NCI-H2107 treated with DMSO at 0.1 percent for 48 hours (cell line): ENCODE results near the gene FAM149B1.
"Not testable (repeated sequence)": the region's sequence is repeated elsewhere in the genome, so short reads cannot be mapped to it uniquely, and the experiment has no call there.

ENCODE experiments used
- DNase-seq: peaks from one replicate; lab custom pipeline; 2025; ENCODE audit not compliant: unreplicated experiment; lab: John Stamatoyannopoulos, UW

FAM149B1 gene

DNA sequence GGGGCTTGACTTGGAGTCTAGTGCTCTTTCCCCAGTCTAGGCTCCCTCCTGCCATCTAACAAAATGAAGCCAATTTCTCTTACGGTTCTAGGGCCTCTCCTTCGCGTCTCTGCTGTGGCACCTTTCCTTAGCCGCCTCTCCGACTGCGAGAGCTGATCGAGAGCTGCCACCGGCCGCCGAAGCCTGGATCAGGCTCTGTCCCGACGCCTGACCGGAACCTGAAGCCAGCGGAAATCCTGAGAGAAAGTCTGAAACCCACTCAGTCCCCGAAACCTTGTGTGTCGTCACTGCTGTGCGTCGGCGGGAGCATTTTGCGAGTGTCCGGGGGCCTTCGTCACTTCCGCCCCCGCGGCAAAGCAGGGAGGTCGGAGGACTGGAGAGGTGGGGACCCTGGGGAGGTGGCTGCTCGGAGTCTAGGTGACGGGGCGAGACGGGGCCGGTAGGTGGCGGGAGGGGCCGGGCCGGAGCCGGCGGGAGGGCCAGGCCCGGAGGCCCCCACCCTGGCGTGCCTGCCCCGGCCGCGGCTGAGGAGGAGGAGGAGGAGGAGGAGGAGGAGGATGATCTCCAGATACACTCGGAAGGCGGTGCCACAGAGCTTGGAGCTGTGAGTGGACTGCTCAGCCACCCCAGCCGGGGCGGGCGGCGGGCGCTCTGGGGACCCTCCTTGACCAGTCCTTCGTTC, at the start of gene FAM149B1, which contains the start of gene ECD:
Gene FAM149B1, plus strand, starts transcription at position 337 of the 682 bp plus-strand sequence. Its CDS starts 221 bp downstream, at position 558.
Gene ECD, minus strand, starts transcription at position 226 of the 682 bp plus-strand sequence. CDS start 4,071 bp downstream, outside the sequence.
- peak; percentile 43 for DNase-seq

DNA sequence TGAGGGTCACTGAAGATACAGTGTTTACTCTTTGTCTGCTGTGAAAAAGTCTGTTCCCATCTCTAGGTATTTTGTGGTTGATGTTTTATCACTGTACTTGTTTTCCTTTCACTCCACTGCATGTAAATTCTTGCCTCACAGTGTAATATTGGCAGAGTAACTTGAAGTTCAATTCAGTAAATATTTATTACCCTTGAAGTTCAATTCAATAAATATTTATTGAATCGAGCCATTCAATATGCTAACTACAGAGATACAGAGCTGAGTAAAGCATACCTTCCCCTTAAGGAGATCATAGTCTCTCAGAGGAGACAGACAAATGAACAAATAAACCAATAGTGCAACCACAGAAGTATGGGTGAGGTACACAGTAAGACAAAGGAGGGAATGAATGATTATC, 48.5 kb upstream of the FAM149B1 start:
- no peak for DNase-seq

DNA sequence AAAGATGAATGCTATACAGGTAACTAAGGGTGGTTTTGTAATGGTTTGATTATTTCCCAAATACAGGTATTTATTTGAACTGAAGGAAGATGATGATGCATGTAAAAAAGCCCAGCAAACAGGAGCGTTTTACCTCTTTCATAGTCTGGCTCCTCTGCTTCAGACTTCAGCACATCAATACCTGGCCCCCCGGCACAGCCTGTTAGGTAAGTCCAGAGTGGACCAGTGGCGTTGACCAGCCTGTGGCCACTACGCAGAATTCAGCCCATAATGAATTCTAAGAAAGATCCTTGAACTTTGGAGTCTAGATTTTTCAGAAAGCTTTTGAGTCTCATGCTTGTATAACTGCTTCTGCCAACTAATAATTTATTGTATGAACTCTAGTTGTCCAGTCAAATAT, 48.0 kb upstream of the FAM149B1 start:
- DNase-seq = no peak

DNA sequence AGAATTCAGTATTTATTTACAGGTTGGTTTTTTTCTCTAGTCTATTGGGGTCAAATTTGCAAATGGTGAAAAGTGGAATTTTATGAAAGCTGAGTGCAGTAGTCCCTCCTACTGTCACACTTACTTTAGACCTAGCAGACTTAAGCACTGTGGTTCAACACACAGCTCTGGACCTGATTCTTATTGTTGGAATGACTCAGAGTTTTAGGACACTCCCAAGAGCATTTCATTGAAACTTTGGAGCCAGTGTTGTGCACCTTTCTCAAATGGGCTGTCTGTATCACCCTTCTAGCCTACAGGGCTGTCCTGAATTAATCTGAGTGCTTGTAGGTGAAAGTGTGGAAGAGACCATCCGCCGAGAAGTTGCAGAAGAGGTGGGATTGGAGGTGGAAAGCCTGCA, 41.6 kb upstream of the FAM149B1 start:
- DNase-seq = no peak

DNA sequence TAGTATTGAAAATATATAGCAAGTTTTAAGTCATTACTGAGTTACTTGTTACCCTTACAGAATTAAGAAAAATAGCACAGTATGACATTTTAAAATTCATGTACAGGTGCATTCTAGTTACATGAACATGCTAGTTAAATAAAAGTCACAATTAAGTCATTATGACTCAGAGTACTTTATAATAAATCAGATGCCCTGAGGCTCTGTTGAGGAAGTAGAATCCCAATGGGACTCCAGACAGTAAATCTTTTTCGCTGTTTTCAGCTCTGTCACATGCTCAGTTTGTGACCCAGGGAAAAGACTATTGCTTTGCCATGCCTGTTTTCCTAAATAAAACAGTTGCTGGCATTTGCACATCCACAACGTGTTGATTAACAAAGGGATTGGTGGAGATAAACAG, 36.6 kb upstream of the FAM149B1 start:
- no peak for DNase-seq

DNA sequence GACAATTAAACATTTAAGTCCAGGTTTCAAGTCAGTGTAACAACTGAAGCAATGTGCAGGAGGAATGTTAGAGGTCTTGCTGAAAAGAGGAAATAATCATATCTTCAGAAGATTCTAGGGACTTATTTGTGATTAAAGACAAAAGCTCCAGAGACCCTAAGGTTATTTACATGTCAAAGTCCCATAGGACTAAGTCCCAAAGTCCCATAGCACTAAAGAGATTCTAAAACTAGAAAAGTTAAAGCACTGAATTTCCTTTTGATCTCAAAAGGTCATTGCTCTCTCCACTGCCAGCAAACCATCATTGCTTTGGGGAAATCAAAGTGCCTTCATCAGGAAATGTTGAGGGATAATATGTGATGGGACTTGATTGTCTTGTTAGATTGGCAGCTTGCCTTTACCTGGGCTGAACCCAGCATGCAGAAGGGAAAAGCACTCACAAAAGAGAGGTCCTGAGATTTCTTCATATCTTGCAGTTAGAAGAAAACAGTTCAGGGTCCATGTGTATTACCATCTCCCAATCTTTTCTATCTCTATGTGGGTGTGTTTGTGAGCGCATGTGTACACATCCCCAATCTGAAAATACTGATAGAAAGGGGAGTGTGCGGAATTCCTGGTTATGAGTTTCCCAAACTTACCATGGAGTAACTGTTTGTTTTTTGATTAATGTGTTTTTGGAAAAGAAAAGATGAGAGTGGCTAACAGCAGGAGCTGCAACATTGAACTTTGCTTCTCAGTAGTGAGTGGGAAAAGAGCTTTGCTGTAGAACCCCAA, 35.8 kb upstream of the FAM149B1 start:
- no peak for DNase-seq

DNA sequence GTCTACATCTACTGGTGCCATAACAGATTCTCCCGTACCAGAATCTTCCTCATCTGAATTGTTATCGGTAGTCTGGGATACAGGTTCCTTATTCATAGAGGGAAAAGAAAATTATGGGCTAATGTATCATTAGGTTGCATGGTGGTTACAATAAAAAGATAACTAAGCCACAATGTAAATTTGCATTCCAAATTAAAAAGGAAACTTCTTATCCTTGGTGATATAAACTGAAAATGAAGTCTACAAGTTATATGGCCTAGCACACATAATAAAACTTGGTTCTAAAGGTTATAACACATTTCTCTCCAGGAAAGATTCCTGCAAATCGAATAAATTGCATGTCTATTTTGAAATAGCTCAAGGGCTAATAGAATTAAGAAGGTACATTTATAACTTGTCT, 33.2 kb upstream of the FAM149B1 start:
- DNase-seq = no peak

DNA sequence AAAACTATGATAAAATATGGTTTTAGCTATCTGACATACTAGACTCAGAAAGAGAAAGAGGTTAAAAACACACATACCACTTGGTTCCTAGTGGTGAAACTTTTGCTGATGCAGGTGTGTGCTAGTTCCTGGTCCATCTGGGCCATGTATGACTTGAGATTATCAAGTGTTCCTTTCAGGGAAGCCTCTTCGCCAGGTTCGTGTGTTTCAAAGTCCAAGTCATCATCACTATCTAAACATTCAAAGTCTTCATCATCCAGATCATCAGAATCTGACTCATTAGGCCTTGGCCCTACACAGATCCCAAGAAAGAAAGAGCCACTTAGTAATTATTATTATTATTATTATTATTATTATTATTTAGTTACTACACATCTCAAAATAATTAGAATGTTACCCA, 31.3 kb upstream of the FAM149B1 start:
- no peak for DNase-seq

DNA sequence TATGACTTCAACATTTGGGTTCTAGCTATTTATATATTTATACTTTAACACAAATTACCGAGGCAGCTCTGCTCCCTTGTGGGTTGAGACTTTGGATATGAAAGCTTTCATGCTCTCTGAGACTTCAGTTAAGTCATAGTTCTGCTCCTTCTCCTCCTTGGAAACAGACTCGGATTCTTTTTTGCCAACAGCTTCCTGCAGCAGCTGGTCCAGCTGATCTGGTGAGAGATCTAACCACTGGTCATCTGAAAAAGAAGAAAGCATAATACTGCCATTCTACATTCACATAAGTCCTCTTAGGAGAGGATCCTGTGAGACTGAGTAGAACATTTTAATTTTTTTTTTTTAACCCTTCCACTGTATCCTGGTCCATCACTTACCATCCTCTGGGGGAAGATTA, 28.7 kb upstream of the FAM149B1 start:
- DNase-seq = no peak

DNA sequence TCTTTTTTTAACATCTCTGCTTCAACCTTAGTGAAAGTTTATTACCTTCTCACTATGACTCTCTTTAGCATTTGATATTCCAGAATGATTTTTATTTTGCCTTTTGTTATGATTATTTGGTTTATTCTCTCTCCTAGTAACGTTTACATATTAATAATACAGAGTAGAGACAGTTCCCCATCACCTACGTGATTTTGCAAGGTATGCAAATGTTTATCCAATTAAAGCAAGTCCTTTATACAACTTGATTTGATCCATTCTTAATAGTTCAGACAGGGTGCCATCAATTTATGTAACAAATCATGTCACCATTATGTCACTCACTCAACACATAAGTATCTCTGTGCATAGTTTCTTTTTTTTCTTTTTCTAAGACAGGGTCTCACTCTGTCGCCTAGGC, 26.3 kb upstream of the FAM149B1 start:
- DNase-seq = no peak

DNA sequence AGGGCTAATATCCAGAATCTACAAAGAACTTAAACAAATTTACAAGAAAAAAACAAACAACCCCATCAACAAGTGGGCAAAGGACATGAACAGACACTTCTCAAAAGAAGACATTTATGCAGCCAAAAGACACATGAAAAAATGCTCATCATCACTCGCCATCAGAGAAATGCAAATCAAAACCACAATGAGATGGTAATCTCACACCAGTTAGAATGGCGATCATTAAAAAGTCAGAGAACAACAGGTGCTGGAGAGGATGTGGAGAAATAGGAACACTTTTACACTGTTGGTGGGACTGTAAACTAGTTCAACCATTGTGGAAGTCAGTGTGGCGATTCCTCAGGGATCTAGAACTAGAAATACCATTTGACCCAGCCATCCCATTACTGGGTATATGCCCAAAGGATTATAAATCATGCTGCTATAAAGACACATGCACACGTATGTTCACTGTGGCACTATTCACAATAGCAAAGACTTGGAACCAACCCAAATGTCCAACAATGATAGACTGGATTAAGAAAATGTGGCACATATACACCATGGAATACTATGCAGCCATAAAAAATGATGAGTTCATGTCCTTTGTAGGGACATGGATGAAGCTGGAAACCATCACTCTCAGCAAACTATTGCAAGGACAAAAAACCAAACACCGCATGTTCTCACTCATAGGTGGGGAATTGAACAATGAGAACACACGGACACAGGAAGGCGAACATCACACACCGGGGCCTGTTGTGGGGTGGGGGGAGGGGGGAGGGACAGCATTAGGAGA, 17.1 kb upstream of the FAM149B1 start:
- not testable (repeated sequence) for DNase-seq

DNA sequence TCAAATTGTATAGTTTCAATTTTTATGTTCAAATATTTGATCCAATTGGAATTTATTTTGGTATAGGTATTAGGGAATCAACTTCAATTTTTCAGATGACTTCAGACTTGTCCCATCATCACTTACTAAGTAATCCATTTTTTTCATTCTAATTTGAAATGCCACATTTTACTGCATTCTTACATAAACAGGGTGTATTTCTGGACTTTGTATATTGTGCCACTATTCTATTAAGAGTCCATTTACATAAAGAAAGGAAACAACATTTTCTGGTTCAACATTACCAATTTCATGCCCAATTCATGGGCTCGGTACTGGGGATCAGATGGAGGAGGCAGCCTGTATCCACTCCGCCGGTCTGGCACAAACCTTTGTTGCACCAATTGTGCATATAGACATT, 15.9 kb upstream of the FAM149B1 start:
- no peak for DNase-seq

DNA sequence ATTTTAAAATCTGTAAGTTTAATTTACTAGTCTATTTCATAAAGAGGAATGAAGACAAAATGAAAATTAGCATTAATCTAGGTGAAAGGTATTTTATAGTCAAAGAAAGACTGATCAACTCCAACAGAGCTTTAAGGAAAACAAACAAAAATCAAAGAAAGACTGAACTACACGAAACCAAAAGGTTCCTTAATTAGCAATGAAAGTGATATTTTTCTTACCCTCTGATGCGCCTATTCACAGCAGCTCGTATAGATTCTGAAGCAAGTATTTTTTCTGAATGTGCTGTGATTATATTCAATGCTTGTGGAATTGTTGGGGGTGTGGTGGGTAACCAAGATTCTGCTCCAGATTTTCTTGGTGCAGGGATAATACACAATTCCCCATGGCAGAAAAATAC, 11.9 kb upstream of the FAM149B1 start:
- DNase-seq = no peak

DNA sequence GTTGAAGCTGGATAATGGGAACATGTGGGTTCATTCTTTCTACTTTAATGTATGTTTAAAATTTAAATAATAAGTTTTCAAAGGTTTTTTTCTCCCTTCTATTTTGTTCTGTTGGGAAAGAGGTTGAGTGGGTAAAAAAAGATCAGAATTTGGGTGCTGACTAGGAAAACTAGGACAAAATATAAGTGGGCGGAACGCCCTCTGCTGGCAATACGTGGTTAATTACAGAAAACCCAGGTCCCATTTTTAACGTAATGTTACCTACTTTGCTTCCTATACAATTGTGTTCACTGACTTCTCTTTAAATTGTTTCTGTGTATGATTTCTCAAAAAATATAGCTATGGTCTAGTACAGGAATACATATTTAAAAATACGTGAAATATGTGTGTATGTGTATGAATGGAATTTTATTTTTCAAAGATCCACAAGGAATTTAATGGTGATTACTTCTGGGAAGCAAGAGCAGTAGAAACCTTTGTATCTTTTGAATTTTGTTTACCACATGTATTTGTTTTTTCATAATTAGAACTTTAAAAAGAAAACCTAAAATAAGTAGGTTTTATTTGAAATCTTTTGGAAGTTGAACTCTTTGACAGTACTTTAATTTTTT, 8.8 kb upstream of the FAM149B1 start:
- peak; percentile 5 for DNase-seq

DNA sequence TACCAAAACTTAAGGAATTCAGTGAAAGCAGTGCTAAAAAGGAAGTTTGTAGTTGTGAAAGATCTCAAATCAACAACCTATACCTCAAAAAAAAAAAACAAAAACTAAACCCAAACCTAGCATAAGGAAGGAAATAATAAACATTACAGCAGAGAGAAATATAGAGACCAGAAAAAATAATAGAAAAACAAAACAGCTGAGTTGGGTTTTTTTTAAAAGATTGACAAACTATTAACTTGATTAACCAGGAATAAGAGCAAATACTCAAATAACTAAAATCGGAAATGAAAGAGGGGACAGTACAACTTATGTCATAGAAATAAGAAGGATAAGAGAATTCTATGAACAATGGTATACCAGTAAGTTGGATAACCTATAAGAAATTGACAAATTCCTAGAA, 6.8 kb upstream of the FAM149B1 start:
- no peak for DNase-seq

DNA sequence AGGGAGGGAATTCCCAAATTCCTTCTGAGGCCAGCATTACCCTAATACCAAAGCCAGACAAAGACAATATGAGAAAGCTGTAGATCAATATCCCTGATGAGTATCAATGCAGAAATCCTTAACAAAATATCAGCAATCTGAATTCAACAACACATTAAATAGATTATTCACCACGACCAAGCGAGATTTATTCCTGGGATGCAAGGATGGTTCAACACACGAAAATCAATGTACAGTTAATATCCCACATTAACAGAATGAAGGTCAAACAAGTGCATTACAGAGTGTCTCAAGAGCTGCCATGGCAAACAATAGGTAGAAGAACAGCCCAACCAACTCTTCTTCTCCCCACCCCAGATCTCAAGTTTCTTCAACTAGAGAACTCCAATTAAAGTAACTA, 6.3 kb upstream of the FAM149B1 start:
- DNase-seq = no peak

DNA sequence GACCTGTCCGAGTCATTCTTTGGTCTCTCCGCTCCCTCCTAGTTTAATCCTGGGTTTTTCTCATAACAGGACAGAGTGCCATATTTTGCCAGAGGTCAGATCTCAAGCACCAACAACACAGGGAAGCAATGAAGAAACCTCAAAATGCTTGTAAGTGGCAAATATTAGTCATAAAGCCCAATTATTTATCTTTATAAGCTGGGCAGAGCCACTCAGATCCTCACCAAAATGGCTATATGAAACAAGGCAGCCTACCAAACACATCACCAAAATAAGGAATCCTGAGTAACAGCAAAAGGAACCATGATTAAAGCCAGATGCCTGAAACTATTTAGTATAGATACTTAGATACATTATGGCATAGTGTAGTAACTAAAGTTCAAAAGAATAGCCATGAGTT, 4.8 kb upstream of the FAM149B1 start:
- DNase-seq = no peak

DNA sequence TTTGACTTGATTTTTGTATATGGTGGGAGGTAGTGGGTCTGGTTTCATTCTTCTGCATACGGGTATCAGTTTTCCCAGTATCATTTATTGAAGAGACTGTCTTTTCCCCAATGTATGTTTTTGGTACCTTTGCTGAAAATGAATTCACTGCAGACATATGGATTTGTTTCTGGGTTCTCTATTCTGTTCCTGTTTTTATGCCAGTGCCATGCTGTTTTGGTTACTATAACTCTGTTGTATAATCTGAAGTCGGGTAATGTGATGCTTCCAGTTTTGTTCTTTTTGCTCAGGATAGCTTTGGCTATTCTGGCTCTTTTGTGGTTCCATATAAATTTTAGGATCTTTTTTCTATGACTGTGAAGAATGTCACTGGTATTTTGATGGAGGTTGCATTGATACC, 947 bp upstream of the FAM149B1 start:
- no peak for DNase-seq

DNA sequence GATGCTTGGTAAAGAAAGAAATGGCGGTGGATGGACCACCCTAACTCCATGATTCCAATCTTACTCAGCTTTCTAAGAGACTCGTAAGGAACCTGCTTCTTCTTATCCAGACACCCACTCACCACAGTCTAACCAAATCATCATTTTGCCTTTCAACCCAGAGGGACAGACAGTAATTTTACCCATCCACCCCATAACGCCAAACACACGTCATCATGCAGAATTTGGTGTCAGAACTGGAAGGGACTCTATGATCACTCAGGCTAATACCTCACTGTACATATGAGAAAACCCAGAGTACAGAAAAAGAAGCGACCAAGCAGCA, 499 bp upstream of the FAM149B1 start:
- DNase-seq = no peak

DNA sequence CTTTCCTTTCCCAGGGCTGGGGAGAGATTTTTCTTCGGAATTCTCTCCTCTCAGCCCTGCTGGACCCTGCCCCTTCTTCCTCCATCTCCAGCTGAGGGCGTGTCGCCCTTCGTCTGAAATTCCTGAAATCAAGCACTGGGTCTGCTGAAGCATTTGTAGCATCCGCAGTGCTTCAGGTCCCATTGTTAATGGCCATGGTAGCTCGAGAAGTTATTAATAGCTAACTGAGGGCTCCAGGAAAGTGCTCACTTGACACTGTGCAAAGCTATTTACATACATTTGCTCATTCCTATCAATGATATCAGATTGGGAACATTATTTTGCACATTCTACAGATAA, 515 bp downstream of the FAM149B1 start:
- no peak for DNase-seq

DNA sequence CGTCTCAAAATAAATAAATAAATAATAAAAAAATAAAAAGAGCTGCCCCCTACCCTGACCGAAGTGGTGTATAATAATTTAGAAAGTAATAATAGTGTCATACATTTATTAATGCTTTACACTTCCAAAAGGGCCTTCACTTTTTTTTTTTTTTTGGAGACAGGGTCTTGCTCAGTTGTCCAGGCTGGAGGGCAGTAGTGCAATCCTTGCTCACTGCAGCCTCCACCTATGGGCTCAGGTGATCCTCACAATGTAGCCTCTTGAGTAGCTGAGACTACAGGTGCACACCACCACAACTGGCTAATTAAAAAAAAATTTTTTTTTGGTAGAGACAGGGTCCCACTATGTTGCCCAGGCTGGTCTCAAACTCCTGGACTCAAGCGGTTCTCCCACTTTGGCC, 1.4 kb downstream of the FAM149B1 start:
- no peak for DNase-seq

DNA sequence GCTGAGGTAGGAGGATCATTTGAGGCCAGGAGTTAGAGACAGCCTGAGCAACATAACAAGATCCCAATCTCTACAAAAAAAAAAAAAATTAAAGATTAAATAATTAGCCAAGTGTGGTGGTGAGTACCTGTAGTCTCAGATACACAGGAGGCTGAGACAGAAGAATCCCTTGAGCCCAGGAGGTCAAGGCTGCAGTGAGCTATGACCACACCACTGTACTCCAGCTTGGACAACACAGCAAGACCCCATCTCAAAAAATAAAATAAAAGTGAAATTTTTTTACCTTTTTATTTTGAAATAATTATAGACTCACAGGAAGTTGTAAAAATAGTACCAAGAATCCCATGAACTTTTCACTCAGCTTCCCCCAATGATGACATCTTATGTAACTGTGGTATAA, 4.9 kb downstream of the FAM149B1 start:
- DNase-seq = no peak
